ENCODE results near the gene NSUN6. TPM values are rescaled to one million over a fixed set of nuclear protein-coding genes. Genes with fewer than 3 reads are reported as not detected.

Gene NSUN6
- total RNA-seq, 1 experiment from 2014 or later: 12.5 TPM

DNA sequence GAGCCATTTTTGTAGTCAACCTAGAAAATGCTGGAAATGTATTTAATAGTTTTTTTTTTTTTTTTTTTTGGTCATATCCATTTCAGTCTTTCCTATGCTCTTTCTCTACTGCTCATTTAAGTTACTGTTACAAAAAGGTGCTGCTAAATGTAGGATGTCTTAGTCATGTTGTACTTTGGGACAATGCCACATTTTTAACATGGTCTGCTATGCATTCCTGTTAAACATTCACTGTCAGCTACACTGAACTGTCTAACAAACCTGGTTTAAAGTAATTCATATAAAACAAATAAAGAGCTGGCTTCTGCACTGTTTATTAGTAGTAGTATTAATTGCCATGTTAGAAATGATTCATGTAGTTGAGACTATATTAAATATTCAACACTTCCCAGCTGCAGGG is 108.6 kb downstream of the NSUN6 start:
- ChIA-PET RAD21 (ENCODE audit: low non-redundant PET in 1 of 2, low total read pairs in 2 of 2, uncharacterized antibody in 2 of 2, unreplicated experiment in 2 of 2) (no interaction called here), POLR2A (no interaction called here), CTCF (no interaction called here)
- no TSS peak for BruUV-seq (replicated peaks)
- H3K27me3 ChIP-seq (ENCODE audit: insufficient read depth, low read length): no peaks in the 10 kb centered on the region
- no peaks in the 10 kb centered on the region for H3K9me2 ChIP-seq (ENCODE audit: insufficient read depth)
- no peak overlapping the region for H3K27ac ChIP-seq (ENCODE audit: low read depth, low read length)
- no peak for DNase-seq (ENCODE audit: low read depth, low spot score)
- no peak overlapping the region for H3K4me3 ChIP-seq (replicated peaks in 1 of 2; ENCODE audit: low read depth in 1 of 2, low read length in 2 of 2)
- H3K79me2 ChIP-seq (ENCODE audit: insufficient read depth, low read length): no peaks in the 10 kb centered on the region
- no peak overlapping the region for H3K9ac ChIP-seq (ENCODE audit: low read length)
- no peak overlapping the region for H2AFZ ChIP-seq (ENCODE audit: low read depth, low read length, poor library complexity, severe bottlenecking)
- H3K9me3 ChIP-seq (ENCODE audit: control insufficient read depth in 1 of 2, insufficient read depth in 1 of 2, low read depth in 1 of 2, low read length in 2 of 2): no peaks in the 10 kb centered on the region
- H3K4me2 ChIP-seq (ENCODE audit: low read length): no peak overlapping the region
- peaks cover 0 to 5% of the 10 kb centered on the region in 2 experiments; a peak in 2 of 4 replicates for H3K36me3 ChIP-seq (ENCODE audit: control insufficient read depth in 1 of 2, insufficient read depth in 2 of 2, low read length in 2 of 2)
- intact Hi-C loops (cut with micrococcal nuclease): no loop called here
- no peaks in the 10 kb centered on the region for H3K4me1 ChIP-seq (ENCODE audit: control insufficient read depth in 1 of 2, insufficient read depth in 2 of 2, low read length in 2 of 2)
- TF ChIP-seq CBX3 (IDR thresholded peaks at IDR 0.05; ENCODE audit: low read depth): no peak
- TF ChIP-seq RAD21 (IDR thresholded peaks at IDR 0.05; ENCODE audit: low read depth): no peak
- no peak for TF ChIP-seq YY1 (IDR thresholded peaks at IDR 0.05; ENCODE audit: extremely low read depth, insufficient replicate concordance, low read depth, low read length)
- TF ChIP-seq, protein P1, sequence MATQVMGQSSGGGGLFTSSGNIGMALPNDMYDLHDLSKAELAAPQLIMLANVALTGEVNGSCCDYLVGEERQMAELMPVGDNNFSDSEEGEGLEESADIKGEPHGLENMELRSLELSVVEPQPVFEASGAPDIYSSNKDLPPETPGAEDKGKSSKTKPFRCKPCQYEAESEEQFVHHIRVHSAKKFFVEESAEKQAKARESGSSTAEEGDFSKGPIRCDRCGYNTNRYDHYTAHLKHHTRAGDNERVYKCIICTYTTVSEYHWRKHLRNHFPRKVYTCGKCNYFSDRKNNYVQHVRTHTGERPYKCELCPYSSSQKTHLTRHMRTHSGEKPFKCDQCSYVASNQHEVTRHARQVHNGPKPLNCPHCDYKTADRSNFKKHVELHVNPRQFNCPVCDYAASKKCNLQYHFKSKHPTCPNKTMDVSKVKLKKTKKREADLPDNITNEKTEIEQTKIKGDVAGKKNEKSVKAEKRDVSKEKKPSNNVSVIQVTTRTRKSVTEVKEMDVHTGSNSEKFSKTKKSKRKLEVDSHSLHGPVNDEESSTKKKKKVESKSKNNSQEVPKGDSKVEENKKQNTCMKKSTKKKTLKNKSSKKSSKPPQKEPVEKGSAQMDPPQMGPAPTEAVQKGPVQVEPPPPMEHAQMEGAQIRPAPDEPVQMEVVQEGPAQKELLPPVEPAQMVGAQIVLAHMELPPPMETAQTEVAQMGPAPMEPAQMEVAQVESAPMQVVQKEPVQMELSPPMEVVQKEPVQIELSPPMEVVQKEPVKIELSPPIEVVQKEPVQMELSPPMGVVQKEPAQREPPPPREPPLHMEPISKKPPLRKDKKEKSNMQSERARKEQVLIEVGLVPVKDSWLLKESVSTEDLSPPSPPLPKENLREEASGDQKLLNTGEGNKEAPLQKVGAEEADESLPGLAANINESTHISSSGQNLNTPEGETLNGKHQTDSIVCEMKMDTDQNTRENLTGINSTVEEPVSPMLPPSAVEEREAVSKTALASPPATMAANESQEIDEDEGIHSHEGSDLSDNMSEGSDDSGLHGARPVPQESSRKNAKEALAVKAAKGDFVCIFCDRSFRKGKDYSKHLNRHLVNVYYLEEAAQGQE (IDR thresholded peaks at IDR 0.05; ENCODE audit: low read depth): no peak
- no peak for TF ChIP-seq CEBPB (IDR thresholded peaks at IDR 0.05; ENCODE audit: low read depth)
- TF ChIP-seq POLR2A (IDR thresholded peaks at IDR 0.05; ENCODE audit: borderline replicate concordance, extremely low read depth, insufficient read depth, insufficient read length): no peak
- TF ChIP-seq SRF (IDR thresholded peaks at IDR 0.05; ENCODE audit: low read depth): no peak
- TF ChIP-seq ELF1 (IDR thresholded peaks at IDR 0.05; ENCODE audit: borderline replicate concordance, low read depth): no peak
- TF ChIP-seq, protein P2, sequence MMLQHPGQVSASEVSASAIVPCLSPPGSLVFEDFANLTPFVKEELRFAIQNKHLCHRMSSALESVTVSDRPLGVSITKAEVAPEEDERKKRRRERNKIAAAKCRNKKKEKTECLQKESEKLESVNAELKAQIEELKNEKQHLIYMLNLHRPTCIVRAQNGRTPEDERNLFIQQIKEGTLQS (IDR thresholded peaks at IDR 0.05): no peak
- TF ChIP-seq EZH2phosphoT487 (IDR thresholded peaks at IDR 0.05; ENCODE audit: borderline replicate concordance): no peak
- TF ChIP-seq TCF7L2 (IDR thresholded peaks at IDR 0.05; ENCODE audit: borderline replicate concordance, extremely low read depth, insufficient read depth, insufficient read length): no peak
- no peak for TF ChIP-seq SP1 (IDR thresholded peaks at IDR 0.05; ENCODE audit: low read depth)
- TF ChIP-seq, protein P3, sequence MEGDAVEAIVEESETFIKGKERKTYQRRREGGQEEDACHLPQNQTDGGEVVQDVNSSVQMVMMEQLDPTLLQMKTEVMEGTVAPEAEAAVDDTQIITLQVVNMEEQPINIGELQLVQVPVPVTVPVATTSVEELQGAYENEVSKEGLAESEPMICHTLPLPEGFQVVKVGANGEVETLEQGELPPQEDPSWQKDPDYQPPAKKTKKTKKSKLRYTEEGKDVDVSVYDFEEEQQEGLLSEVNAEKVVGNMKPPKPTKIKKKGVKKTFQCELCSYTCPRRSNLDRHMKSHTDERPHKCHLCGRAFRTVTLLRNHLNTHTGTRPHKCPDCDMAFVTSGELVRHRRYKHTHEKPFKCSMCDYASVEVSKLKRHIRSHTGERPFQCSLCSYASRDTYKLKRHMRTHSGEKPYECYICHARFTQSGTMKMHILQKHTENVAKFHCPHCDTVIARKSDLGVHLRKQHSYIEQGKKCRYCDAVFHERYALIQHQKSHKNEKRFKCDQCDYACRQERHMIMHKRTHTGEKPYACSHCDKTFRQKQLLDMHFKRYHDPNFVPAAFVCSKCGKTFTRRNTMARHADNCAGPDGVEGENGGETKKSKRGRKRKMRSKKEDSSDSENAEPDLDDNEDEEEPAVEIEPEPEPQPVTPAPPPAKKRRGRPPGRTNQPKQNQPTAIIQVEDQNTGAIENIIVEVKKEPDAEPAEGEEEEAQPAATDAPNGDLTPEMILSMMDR (IDR thresholded peaks at IDR 0.05 in 2 of 3, conservative IDR thresholded peaks at IDR 0.05 in 1 of 3; ENCODE audit: borderline replicate concordance in 1 of 3, insufficient read depth in 1 of 3, low read depth in 2 of 3, low read length in 2 of 3): no peak
- no peak for TF ChIP-seq POLR2AphosphoS5 (IDR thresholded peaks at IDR 0.05; ENCODE audit: low read depth, low read length)
- ATAC-seq: no peak
- H4K20me1 ChIP-seq (ENCODE audit: insufficient read depth): no peaks in the 10 kb centered on the region
